Suprapubic skin (tissue), 4 donors: Measurements from ENCODE around the gene DRD4. TPM values are rescaled to one million over a fixed set of nuclear protein-coding genes. Genes with fewer than 3 reads are reported as not detected.
A peak's percentile ranks its signal among the peaks of the same experiment; 100 is the strongest.

Experiments
- DNase-seq, 2 donors: peaks; one replicate each; pipeline ENCODE4 v3.0.0-alpha.2; 2019; ENCODE audit warnings: low spot score in 2 of 2
- H3K27ac ChIP-seq: fragments of 200-600 bp; sonication (generic); one replicate; pipeline ENCODE4 v1.5.1; 2019
- H3K27me3 ChIP-seq: fragments of 200-600 bp; sonication (generic); one replicate; pipeline ENCODE4 v1.5.1; 2019
- H3K36me3 ChIP-seq: fragments of 200-600 bp; sonication (generic); one replicate; pipeline ENCODE4 v1.5.1; 2019
- H3K4me1 ChIP-seq: fragments of 200-600 bp; sonication (generic); one replicate; pipeline ENCODE4 v1.5.1; 2019
- H3K4me3 ChIP-seq: fragments of 200-600 bp; sonication (generic); one replicate; pipeline ENCODE4 v1.5.1; 2019; ENCODE audit warnings: mild to moderate bottlenecking
- H3K9me3 ChIP-seq: fragments of 200-600 bp; sonication (generic); one replicate; pipeline ENCODE4 v1.5.1; 2019
- CTCF ChIP-seq, 2 donors: fragments of 200-600 bp in 1 of 2; fragments of 450-650 bp in 1 of 2; sonication (generic) in 1 of 2; IDR thresholded peaks; one replicate each; pipeline ENCODE4 v1.5.1; 2016 to 2019; ENCODE audit warnings: antibody characterized with exemption in 2 of 2, mild to moderate bottlenecking in 1 of 2, moderate library complexity in 1 of 2
- EP300 ChIP-seq: sonication (generic); formaldehyde crosslinking; IDR thresholded peaks from one replicate; pipeline ENCODE4 v1.6.1; 2017; ENCODE audit warnings: antibody characterized with exemption
- POLR2A ChIP-seq, 2 donors: fragments of 450-650 bp; IDR thresholded peaks; one replicate each; pipeline ENCODE4 v1.6.1; 2017; ENCODE audit warnings: antibody characterized with exemption in 2 of 2, mild to moderate bottlenecking in 2 of 2, moderate library complexity in 2 of 2
- POLR2AphosphoS5 ChIP-seq, 3 donors: sonication (generic); formaldehyde crosslinking; IDR thresholded peaks; one replicate each; pipeline ENCODE4 v1.6.1; 2017; ENCODE audit warnings: antibody characterized with exemption in 3 of 3
- WGBS: methylation state at CpG from one replicate; pipeline ENCODE4 v1.1.5; 2018; 5-methylcytosine and 5-hydroxymethylcytosine counted together
- total RNA-seq, 4 donors: library from RNA; depleted of rRNA; stranded (reverse); fragments of >200 nt; gene quantifications; one replicate each; pipeline ENCODE4 v1.1.0, GENCODE V29; 2016

DRD4 gene
- total RNA-seq, 4 donors from 2014 or later = 0.97 to 1.2 TPM; not detected in 2

GRCh38 chr11:615504-616319 lies 21.4 kb upstream of the DRD4 start, which contains the start of gene IRF7:
TSS of gene IRF7 (minus strand) at chr11:615950. CDS start at chr11:615364, 586 bp downstream.
- H3K27ac ChIP-seq = peak within 1 kb of the TSS; percentile 86
- H3K27me3 ChIP-seq = no peaks in the 10 kb centered on the region
- peak within 1 kb of the TSS; percentile 79 for H3K4me3 ChIP-seq
- peaks cover 27% of the 10 kb centered on the region for H3K36me3 ChIP-seq
- DNase-seq = peak; percentile 98 to 99
- peak in 2 of 3 donors; percentile 39 to 54 for TF ChIP-seq POLR2AphosphoS5 (IDR thresholded peaks at IDR 0.05)
- no peak for TF ChIP-seq CTCF (IDR thresholded peaks at IDR 0.05)
- peak; percentile 19 to 85 for TF ChIP-seq POLR2A (IDR thresholded peaks at IDR 0.05)
- TF ChIP-seq EP300 = no peak
- WGBS = 12% methylated on average over 24 of the region's 66 CpGs
- peaks cover 51% of the 10 kb centered on the region for H3K4me1 ChIP-seq
- H3K9me3 ChIP-seq = no peaks in the 10 kb centered on the region

- Histone ChIP-seq H3K4me3 (peak overlapping the region; percentile 79), H3K36me3 (peaks cover 18% of the 10 kb centered on the region), H3K4me1 (peaks cover 43% of the 10 kb centered on the region), H3K9me3 (no peaks in the 10 kb centered on the region), H3K27me3 (no peaks in the 10 kb centered on the region), H3K27ac (peak overlapping the region; percentile 86)
- WGBS = 76% methylated on average over 20 of the region's 39 CpGs
- peak in 1 of 2 donors; percentile 71 for DNase-seq
- TF ChIP-seq EP300 (no peak), CTCF (IDR thresholded peaks at IDR 0.05) (no peak), POLR2A (IDR thresholded peaks at IDR 0.05) (no peak), POLR2AphosphoS5 (IDR thresholded peaks at IDR 0.05) (no peak)
These were observed 20.5 kb upstream of the DRD4 start for GRCh38 chr11:616320-617198.

GRCh38 chr11:617199-617911 lies 19.7 kb upstream of the DRD4 start:
- DNase-seq = peak in 1 of 2 donors; percentile 76
- TF ChIP-seq POLR2AphosphoS5 (IDR thresholded peaks at IDR 0.05) = no peak
- no peak for TF ChIP-seq POLR2A (IDR thresholded peaks at IDR 0.05)
- TF ChIP-seq CTCF (IDR thresholded peaks at IDR 0.05) = no peak
- no peak for TF ChIP-seq EP300
- H3K4me3 ChIP-seq = no peak overlapping the region
- no peaks in the 10 kb centered on the region for H3K9me3 ChIP-seq
- no peaks in the 10 kb centered on the region for H3K27me3 ChIP-seq
- WGBS = 94% methylated on average over 35 of the region's 57 CpGs
- H3K27ac ChIP-seq = no peak overlapping the region
- peaks cover 36% of the 10 kb centered on the region for H3K4me1 ChIP-seq
- H3K36me3 ChIP-seq = peaks cover 10% of the 10 kb centered on the region

- Histone ChIP-seq H3K4me1 (peaks cover 29% of the 10 kb centered on the region), H3K27ac (no peak overlapping the region), H3K4me3 (no peak overlapping the region), H3K9me3 (no peaks in the 10 kb centered on the region), H3K36me3 (peaks cover 3% of the 10 kb centered on the region), H3K27me3 (no peaks in the 10 kb centered on the region)
- 95% methylated on average over 17 of the region's 25 CpGs for WGBS
- TF ChIP-seq POLR2A (IDR thresholded peaks at IDR 0.05) = no peak
- TF ChIP-seq POLR2AphosphoS5 (IDR thresholded peaks at IDR 0.05) = no peak
- TF ChIP-seq CTCF (IDR thresholded peaks at IDR 0.05) = no peak
- no peak for TF ChIP-seq EP300
- DNase-seq = peak in 1 of 2 donors; percentile 65
These were observed 19.0 kb upstream of the DRD4 start for GRCh38 chr11:617912-618682.
